GM23338 (cell line): ENCODE data around the gene UMOD. TPM values are rescaled to one million over a fixed set of nuclear protein-coding genes. Genes with fewer than 3 reads are reported as not detected.

Source experiments
- ATAC-seq: fragments of 200-7000 bp; cut with Tn5 transposase; 3 replicates; pipeline ENCODE4 v1.9.1; 2020
- DNase-seq: peaks from one replicate; pipeline ENCODE4 v3.0.0-alpha.2; 2015; ENCODE audit warnings: low spot score
- H2AFZ ChIP-seq: fragments of 200-600 bp; sonication (generic); 2 replicates; pipeline ENCODE4 v1.8.0; 2016; ENCODE audit warnings: antibody characterized with exemption, mild to moderate bottlenecking, moderate library complexity
- H3F3A ChIP-seq: fragments of 200-600 bp; sonication (generic); replicated peaks from 2 replicates; pipeline ENCODE4 v1.8.0; 2017; ENCODE audit warnings: antibody characterized with exemption, mixed run types, low read depth
- H3K27ac ChIP-seq: fragments of 200-600 bp; sonication (generic); 2 replicates; pipeline ENCODE4 v1.6.1; 2016; ENCODE audit warnings: low read depth
- H3K27me3 ChIP-seq: fragments of 200-600 bp; sonication (generic); 2 replicates; pipeline ENCODE4 v1.8.0; 2016; ENCODE audit warnings: mild to moderate bottlenecking, mixed run types, moderate library complexity; ENCODE audit not compliant: insufficient read depth
- H3K36me3 ChIP-seq: fragments of 200-600 bp; sonication (generic); 2 replicates; pipeline ENCODE4 v1.8.0; 2016; ENCODE audit warnings: mild to moderate bottlenecking; ENCODE audit not compliant: insufficient read depth
- H3K4me1 ChIP-seq: fragments of 200-600 bp; sonication (generic); 2 replicates; pipeline ENCODE4 v1.8.0; 2016; ENCODE audit warnings: mild to moderate bottlenecking, moderate library complexity; ENCODE audit not compliant: insufficient read depth
- H3K4me2 ChIP-seq: fragments of 200-600 bp; sonication (generic); 2 replicates; pipeline ENCODE4 v1.7.1; 2017; ENCODE audit warnings: mixed run types
- H3K4me3 ChIP-seq: fragments of 200-600 bp; sonication (generic); 2 replicates; pipeline ENCODE4 v1.6.1; 2016; ENCODE audit warnings: mixed run types
- H3K79me2 ChIP-seq: fragments of 200-600 bp; sonication (generic); replicated peaks from 2 replicates; pipeline ENCODE4 v1.8.0; 2017; ENCODE audit warnings: mild to moderate bottlenecking; ENCODE audit not compliant: insufficient read depth
- H3K9me2 ChIP-seq: fragments of 200-600 bp; sonication (generic); 2 replicates; pipeline ENCODE4 v1.8.0; 2017; ENCODE audit not compliant: insufficient read depth
- H4K20me1 ChIP-seq: fragments of 200-600 bp; sonication (generic); replicated peaks from 2 replicates; pipeline ENCODE4 v1.8.0; 2017; ENCODE audit warnings: mild to moderate bottlenecking; ENCODE audit not compliant: insufficient read depth
- H3K27ac Mint-ChIP-seq: 2 replicates; pipeline ENCODE4 v1.8.0; 2020; ENCODE audit warnings: inconsistent platforms, mild to moderate bottlenecking, moderate library complexity, mixed read lengths
- H3K27me3 Mint-ChIP-seq: 3 replicates; pipeline ENCODE4 v1.8.0; 2022; ENCODE audit warnings: low read depth, mild to moderate bottlenecking, moderate library complexity, mixed read lengths, inconsistent platforms; ENCODE audit not compliant: insufficient read depth, poor library complexity
- H3K36me3 Mint-ChIP-seq: 3 replicates; pipeline ENCODE4 v1.8.0; 2021; ENCODE audit warnings: low read depth, mild to moderate bottlenecking, inconsistent platforms, moderate library complexity, mixed read lengths
- H3K4me1 Mint-ChIP-seq: 3 replicates; pipeline ENCODE4 v1.8.0; 2020; ENCODE audit warnings: mild to moderate bottlenecking, inconsistent platforms, mixed read lengths
- H3K4me3 Mint-ChIP-seq: 3 replicates; pipeline ENCODE4 v1.8.0; 2021; ENCODE audit warnings: moderate library complexity, mild to moderate bottlenecking, inconsistent platforms, mixed read lengths
- H3K9me3 Mint-ChIP-seq: 3 replicates; pipeline ENCODE4 v1.8.0; 2020; ENCODE audit warnings: moderate library complexity, mild to moderate bottlenecking, inconsistent platforms, mixed read lengths
- CTCF ChIP-seq, 2 experiments: fragments of 200-600 bp in 1 of 2; sonication (generic) in 1 of 2; conservative IDR thresholded peaks; 2 replicates each; pipeline versions ENCODE4 v1.5.1 to v1.6.1; 2016 to 2017; ENCODE audit warnings: antibody characterized with exemption in 2 of 2, low read depth in 2 of 2, mild to moderate bottlenecking in 2 of 2, moderate library complexity in 1 of 2
- EZH2 ChIP-seq: fragments of 200-600 bp; sonication (generic); IDR thresholded peaks from one replicate; pipeline ENCODE4 v1.8.0; 2017; ENCODE audit warnings: antibody characterized with exemption, mild to moderate bottlenecking, low read depth; ENCODE audit not compliant: unreplicated experiment
- EZH2phosphoT487 ChIP-seq: fragments of 200-600 bp; sonication (generic); IDR thresholded peaks from one replicate; pipeline ENCODE4 v1.8.1; 2018; ENCODE audit warnings: antibody characterized with exemption; ENCODE audit not compliant: unreplicated experiment
- JUNB ChIP-seq: IDR thresholded peaks from one replicate; pipeline ENCODE4 v1.6.1; 2016; ENCODE audit warnings: antibody characterized with exemption; ENCODE audit not compliant: unreplicated experiment
- STAT1 ChIP-seq: IDR thresholded peaks from one replicate; pipeline ENCODE4 v1.6.1; 2016; ENCODE audit warnings: antibody characterized with exemption; ENCODE audit not compliant: unreplicated experiment
- ZNF114 ChIP-seq: fragments of 250-450 bp; sonication (Bioruptor Pico); IDR thresholded peaks from 2 replicates; pipeline ENCODE4 v1.5.0; 2020; ENCODE audit warnings: mild to moderate bottlenecking, moderate library complexity
- ZNF331 ChIP-seq: fragments of 250-450 bp; sonication (Bioruptor Pico); IDR thresholded peaks from 2 replicates; pipeline ENCODE4 v1.5.0; 2020; ENCODE audit warnings: low read depth, mild to moderate bottlenecking, moderate library complexity
- ZNF462 ChIP-seq: fragments of 250-450 bp; sonication (Bioruptor Pico); IDR thresholded peaks from 2 replicates; pipeline ENCODE4 v1.5.0; 2020; ENCODE audit warnings: mild to moderate bottlenecking, moderate library complexity
- polyA plus RNA-seq: library from polyadenylated mRNA; unstranded; fragments of >200 nt; fragmentation: Nextera tagmentation; extraction: Ambion mirVana; gene quantifications from 2 replicates; pipeline ENCODE4 v1.2.1, GENCODE V29; 2016
- total RNA-seq: library from RNA; depleted of rRNA; stranded (reverse); fragments of >200 nt; shearing (Covaris generic); gene quantifications from 2 replicates; pipeline ENCODE4 v1.2.3, GENCODE V29; 2014

The UMOD gene
- total and polyA plus RNA-seq, 2 experiments from 2014 or later = not detected

GRCh38 chr16:20333120-20333519 is 19.4 kb downstream of the UMOD start (continued):
- TF ChIP-seq ZNF331 (CRISPR knock-in tag) = no peak

GRCh38 chr16:20332411-20332810 is 20.1 kb downstream of the UMOD start:
- Mint-ChIP-seq H3K27ac (no peak overlapping the region), H3K4me1 (no peaks in the 10 kb centered on the region; the same call in 2 of the 3 replicates), H3K9me3 (no peaks in the 10 kb centered on the region; the same call in 2 of the 3 replicates), H3K4me3 (no peak overlapping the region), H3K27me3 (peaks cover 6% of the 10 kb centered on the region), H3K36me3 (no peaks in the 10 kb centered on the region)
- H3K4me2 ChIP-seq = no peak overlapping the region
- H3K36me3 ChIP-seq = no peaks in the 10 kb centered on the region
- DNase-seq = no peak
- H2AFZ ChIP-seq = no peak overlapping the region
- no peaks in the 10 kb centered on the region for H3K9me2 ChIP-seq
- H3K4me3 ChIP-seq = no peak overlapping the region
- TF ChIP-seq ZNF462 (CRISPR knock-in tag) = no peak
- no peak for TF ChIP-seq JUNB
- TF ChIP-seq ZNF114 (CRISPR knock-in tag) = no peak
- H3K4me1 ChIP-seq = peaks cover 5% of the 10 kb centered on the region; the same call in 1 of the 2 replicates
- H3K79me2 ChIP-seq = no peaks in the 10 kb centered on the region
- H3F3A ChIP-seq = no peaks in the 10 kb centered on the region
- ATAC-seq = no peak
- H3K27ac ChIP-seq = no peak overlapping the region
- H3K27me3 ChIP-seq = no peaks in the 10 kb centered on the region
- H4K20me1 ChIP-seq = no peaks in the 10 kb centered on the region

- no peak overlapping the region for H3K27ac ChIP-seq
- H3K79me2 ChIP-seq = no peaks in the 10 kb centered on the region
- H3K9me2 ChIP-seq = peaks cover 1% of the 10 kb centered on the region; the same call in 1 of the 2 replicates
- H3K4me3 ChIP-seq = no peak overlapping the region
- H3K4me1 Mint-ChIP-seq = no peaks in the 10 kb centered on the region; the same call in 2 of the 3 replicates
- H3K27me3 ChIP-seq = no peaks in the 10 kb centered on the region
- H3K9me3 Mint-ChIP-seq = no peaks in the 10 kb centered on the region; the same call in 2 of the 3 replicates
- H4K20me1 ChIP-seq = no peaks in the 10 kb centered on the region
- TF ChIP-seq STAT1 = no peak
- TF ChIP-seq ZNF331 (CRISPR knock-in tag) = no peak
- no peak for TF ChIP-seq CTCF (conservative IDR thresholded peaks at IDR 0.05; ENCODE audit: low read depth in 2 of 2)
- TF ChIP-seq EZH2 = no peak
- TF ChIP-seq EZH2phosphoT487 = no peak
- H3F3A ChIP-seq = no peaks in the 10 kb centered on the region
- peaks cover 6% of the 10 kb centered on the region for H3K27me3 Mint-ChIP-seq
- no peak overlapping the region for H2AFZ ChIP-seq
- H3K36me3 ChIP-seq = no peaks in the 10 kb centered on the region
- H3K36me3 Mint-ChIP-seq = no peaks in the 10 kb centered on the region
- ATAC-seq (no peak), DNase-seq (no peak)
- H3K27ac Mint-ChIP-seq = no peak overlapping the region
- H3K4me3 Mint-ChIP-seq = no peak overlapping the region
- H3K4me2 ChIP-seq = no peak overlapping the region
- H3K4me1 ChIP-seq = peaks cover under 1% of the 10 kb centered on the region; the same call in 1 of the 2 replicates
Measured at GRCh38 chr16:20331635-20332034, 20.9 kb downstream of the UMOD start.
